Endothelial cell of umbilical vein (primary cell): Measurements from ENCODE around the gene EIF1AD.

ENCODE experiments used
- CTCF ChIP-seq, 2 donors: IDR thresholded peaks; 1 replicate in 1 of 2; 2 replicates in 1 of 2; pipeline ENCODE4 v1.5.1; 2011; ENCODE audit warnings: low read length in 2 of 2, mild to moderate bottlenecking in 2 of 2, moderate library complexity in 2 of 2, control low read depth in 1 of 2, inconsistent platforms in 1 of 2, low read depth in 1 of 2; ENCODE audit not compliant: insufficient read depth in 1 of 2; ENCODE audit errors: extremely low read depth in 1 of 2
- POLR2AphosphoS5 ChIP-seq: IDR thresholded peaks from 2 replicates; pipeline ENCODE4 v1.6.1; 2012; ENCODE audit warnings: low read depth, mild to moderate bottlenecking, control low read depth, low read length, moderate library complexity; ENCODE audit not compliant: insufficient read depth

GRCh38 chr11:65946655-65947054 is 55.3 kb downstream of the EIF1AD start:
- TF ChIP-seq CTCF (IDR thresholded peaks at IDR 0.05; ENCODE audit: extremely low read depth in 1 of 2, insufficient read depth in 1 of 2, low read depth in 1 of 2, low read length in 2 of 2) (no peak), POLR2AphosphoS5 (no peak)
